Raji (cell line): ENCODE data around the gene RDM1.

Experiments
- POLR2A ChIP-seq: IDR thresholded peaks from 2 replicates; pipeline ENCODE4 v1.6.1; 2011; ENCODE audit warnings: low read depth, low read length, control low read depth; ENCODE audit not compliant: insufficient read depth

RDM1 gene

DNA sequence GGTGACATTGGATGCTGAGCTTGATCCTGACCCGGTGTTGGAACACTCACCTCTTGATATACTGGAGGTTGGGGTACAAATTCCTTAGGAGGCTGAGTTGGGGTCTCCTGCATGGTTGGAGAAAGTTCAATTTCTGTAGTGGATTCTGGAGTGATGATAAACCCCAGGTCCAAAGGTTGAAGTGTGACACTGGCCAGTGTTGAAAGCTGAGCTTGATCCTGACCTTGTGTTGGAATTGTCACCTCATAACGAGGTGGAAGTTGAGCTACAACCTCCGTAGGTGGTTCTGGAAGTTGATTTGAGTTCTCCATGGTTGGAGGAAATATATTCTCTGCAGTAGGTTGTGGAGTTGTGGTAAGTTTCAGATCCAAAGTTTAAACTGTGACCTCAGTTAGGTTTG is 21.2 kb downstream of the RDM1 start:
- TF ChIP-seq POLR2A = no peak

DNA sequence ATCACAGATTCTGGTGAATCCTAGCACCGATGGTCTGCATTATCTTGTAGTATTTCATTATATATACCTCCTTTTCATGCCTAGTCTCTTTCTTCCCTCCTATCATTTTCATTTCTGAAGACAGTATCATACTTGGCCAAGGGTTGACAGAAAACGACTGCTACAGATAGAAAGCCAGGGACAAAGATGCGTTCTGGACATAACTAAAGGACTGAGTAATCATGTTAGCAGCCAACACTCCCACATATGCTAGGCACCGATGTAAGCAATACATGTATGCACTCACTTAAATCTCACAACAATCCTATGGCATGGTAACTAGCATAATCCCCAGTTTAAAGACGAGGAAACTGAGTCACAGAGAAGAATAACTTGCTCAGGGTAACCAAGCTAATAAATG is 22.9 kb downstream of the RDM1 start:
- no peak for TF ChIP-seq POLR2A

DNA sequence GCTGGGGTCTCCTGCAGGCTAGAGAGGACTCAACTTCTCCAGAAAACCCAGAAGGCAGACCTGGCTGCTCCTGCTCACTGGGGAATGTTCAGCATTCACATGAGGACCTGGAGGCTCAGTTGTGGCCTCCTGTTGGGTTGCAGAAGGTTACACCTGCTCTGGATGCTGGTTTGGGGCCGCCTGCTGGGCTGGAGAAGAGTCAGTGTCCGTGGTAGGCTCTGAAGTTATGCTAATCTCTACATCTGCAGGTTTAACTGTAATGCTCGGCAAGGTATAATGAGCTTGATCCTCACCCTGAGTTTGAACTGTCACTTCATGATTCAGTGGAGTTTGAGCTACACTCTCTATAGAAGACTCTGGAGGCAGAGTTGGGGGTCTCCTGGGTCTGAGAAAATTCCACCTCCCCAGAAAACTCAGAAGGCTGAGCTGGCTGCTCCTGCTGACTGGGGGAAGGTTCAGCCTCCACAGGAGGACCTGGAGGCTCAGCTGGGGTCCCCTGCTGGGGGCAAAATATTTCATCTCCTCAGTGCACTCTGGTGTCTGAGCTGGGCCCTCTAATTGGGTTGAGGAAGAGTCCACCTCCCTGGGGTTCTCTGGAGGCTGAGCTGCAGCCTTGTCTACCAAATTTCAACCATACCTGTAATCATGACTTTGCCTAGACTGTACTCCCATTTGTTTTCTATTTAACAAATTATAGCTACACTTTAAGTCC is 23.5 kb downstream of the RDM1 start:
- no peak for TF ChIP-seq POLR2A

DNA sequence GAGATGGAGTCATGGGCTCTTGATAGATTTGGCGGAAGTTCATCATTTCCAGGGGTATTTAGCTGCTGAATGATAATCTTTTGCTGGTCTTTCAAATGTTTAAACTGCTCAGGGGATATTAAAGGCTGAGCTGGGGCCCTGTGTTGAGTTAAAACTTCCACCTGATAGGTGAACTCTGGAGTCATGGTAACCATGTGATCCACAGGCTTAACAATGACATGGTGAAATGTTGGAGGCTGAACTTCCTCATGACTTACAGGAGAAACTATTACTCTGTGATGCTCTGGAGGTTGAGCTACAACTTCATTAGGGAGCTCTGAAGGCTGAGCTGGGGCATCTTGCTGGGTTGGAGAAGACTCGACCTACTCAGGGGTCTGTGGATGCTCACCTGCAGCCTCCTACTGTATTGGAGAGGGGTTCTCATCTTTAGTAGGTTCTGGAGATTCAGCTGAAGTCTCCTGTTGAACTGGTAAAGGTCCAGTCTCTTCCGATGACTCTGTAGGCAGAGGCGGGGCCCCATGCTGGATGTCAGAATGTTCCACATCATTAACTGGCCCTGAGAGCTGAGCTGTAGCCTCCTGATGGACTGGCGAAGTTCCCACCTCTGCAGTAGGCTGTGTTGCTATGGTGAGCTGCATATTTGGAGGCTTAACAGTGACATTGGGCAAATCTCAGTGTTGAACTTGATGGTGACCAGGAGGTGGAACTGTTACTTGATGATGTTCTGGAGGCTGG is 24.2 kb downstream of the RDM1 start:
- no peak for TF ChIP-seq POLR2A

DNA sequence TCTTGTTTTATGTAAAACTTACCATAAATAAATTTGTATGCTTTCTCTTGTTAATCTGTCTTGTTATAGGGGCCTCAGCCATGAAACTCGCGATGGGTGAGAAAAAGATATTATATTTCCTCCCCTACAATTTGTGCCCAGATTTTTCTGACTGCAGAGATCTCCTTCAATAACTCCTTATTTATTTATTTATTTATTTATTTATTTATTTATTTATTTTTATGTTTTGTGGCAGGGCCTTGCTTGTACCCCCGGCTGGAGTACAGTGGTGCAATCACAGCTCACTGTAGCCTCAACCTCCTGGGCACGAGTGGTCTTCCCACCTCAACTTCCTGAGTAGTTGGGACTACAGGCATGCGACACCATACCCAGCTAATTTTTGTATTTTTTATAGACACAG is 27.1 kb downstream of the RDM1 start:
- TF ChIP-seq POLR2A = no peak

DNA sequence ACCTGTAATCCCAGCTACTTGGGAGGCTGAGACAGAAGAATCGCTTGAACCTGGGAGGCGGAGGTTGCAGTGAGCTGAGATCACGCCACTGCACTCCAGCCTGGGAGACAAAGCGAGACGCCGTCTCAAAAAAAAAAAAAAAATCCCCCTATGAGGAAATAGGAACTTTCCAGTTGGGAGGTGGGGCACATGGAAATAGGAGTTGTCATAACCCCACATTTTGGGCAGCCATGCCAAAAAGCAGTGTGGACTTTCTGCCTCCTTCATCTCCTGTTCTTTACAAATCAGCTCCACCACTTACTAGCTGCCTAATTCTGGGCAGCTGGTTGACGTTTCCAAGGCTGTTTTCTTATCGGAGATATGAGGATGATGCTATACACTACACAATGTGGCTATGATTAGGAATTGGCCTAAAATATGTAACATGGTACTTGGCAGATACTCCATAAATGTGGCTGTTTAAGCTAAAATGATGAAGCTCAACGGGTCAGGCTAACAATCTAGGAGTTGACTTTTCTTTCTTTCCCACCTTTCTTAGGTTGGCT is 28.9 kb downstream of the RDM1 start:
- TF ChIP-seq POLR2A = no peak

DNA sequence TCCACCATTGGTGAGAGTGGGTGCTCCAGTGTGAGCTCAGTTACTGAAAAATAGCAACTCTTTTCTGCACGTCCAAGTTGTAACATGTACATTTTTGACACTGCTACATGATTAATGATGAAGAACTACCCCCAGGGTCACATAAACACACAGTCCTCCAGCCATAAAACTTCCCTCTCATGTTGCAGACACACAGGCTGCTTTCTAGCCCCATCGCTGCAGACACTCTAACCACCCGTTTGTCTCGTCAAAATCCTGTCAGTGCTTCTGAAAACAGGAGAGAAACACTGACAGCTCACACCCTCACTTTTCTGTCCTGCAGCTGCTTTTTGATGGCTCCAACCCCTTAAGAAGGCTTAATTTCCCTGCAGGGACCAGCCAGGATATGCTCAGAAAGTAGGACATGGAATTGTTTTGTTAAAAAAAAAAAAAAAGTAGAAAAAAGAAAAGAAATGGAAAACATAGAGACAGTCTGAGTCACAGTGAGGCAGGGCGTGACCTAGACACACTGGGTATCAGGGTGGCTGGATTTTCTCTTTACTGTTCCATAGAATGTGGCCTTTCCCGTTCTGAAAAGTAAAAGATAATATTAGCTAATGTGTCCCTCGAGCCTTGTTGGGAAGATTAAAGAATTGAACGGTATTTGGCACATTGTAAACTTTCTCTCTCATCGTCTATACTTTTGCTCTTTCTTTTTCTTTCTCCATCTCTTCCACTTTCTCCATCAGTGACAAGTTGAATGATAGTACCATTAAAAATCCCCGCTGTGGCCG is 29.7 kb downstream of the RDM1 start:
- no peak for TF ChIP-seq POLR2A

DNA sequence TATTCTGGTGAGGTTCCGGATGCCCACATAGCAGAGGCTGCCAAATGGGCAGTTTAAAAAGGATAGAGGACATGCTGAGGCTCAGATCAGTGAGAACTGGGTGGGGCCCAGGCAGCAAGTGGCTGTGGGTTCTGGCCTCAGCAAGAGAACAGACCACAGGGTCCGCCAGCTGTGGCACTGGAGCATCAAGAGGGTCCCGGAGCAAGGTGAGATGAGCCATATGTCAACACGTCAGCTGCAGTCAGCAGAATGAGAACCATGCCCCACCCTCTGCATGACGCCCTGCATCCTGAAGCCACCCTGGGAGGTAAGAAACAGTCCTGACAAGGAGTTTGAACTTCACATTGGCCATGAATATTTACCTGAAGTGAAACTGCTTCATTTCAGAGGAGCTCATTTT is 30.3 kb downstream of the RDM1 start:
- TF ChIP-seq POLR2A = no peak

DNA sequence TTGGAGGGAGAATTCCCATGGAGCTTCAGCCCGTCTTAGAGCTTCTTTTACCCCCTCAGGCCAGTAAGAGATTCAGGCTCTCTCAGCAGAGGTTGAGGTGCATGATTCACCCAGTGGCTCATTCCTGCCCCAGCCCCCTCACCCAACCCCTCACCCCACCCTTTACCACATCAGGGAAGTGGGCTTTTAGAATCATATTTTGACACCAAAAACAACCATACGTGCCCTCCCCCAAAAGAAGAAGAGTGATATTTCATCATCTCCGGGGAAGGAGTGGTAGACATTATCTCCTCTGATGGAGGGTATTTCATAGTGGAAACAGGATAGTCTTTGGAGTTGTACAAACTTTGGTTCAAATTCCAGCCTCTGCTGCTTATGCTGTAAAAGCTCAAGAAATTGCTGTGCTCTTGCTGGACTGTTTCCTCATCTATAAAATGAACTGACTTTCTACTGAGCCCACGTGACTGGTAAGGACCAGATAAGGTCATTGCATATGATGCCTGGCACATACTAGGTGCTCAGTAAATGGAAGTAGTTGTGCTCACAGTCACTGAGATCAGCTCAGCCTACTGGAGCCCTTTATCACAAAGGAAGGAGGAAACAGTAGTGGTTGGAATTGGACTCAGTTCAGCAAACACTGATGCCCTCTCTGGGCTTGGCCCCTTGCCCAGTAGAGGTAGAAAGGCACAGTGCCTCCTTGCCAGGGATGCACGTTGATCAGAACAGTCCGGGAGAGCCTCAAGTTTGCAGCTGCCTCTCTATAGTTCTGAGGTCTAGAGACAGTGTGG is 32.1 kb downstream of the RDM1 start:
- TF ChIP-seq POLR2A = no peak

DNA sequence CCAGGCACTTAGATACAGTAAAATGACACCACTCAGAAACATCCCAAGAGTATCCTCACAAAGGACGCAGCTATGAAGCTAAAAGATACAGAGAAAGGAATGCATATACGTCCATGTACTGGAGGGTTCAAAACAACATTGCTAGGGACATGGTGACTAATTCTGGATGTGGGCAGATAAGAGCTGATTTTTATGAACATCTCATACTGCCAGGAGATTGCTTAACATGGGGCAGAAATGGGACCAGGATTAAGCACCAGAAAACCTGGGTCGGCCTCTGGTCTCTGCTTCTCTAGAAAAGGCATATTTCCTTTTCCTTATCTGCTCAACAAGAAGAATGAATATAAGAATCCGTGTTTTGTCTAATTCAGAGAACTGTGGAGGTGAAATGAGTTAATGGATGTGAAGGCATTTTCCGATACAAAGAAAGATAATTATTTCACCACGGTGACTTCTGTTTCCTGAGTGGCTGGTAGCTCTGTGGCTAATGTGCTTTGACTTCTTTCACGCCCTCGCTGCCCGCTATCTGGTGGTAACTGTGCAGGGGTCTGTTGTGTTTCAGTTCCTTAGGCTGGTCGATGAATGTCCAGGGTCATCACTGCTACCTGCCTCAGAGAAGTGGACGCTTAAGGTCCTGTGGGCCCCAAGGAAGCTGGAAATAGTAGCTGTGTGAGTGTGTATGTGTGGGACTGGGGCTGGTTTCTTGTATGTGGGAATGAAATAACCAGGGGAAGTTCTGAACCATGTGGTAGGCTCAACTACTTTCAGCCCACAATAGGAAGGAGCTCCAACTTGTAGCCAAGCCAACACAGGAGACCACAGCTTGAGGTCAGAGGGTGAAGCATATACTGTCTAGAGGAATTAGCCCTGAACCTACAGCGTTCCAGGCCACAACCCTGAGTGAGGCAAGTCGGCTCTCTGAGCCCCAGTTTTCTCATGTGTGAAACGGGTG is 34.7 kb downstream of the RDM1 start:
- TF ChIP-seq POLR2A = no peak

DNA sequence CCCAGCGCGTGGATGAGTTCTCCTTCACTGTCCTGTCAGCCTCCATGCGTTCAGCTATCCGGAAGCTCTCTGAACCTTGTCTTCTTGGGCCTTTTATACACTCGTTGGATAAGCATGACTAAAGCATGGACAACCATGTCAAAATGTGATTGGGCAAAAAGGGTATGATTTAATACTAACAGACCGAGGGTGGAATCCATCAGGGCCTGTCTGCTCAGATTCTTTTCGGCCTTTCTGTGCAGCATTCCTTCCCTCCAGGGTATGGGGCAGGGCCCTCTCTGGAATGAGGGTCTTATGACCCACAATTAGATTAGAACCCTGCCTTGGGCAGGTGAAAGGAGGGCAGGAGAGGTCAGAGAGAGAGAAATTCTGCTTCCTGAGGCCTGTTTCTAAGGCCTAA is 36.4 kb downstream of the RDM1 start:
- no peak for TF ChIP-seq POLR2A

DNA sequence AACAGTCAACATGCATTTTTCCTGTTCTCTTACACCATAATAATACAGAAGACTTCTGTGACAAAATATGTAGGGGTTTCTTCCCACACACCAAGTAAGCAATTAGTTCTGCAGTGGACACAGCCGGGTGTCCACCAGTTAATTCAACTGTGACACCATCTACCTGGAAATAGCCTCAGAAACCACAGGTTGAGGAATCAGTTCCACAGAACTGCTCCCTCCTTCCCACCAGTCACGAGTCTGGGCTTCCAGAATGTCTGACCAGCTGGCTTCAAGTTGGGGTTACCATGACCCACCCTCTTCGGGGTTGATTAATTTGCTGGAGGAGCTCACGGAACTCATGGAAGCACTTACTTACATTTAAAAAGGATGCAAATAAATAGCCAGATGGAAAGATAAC is 36.8 kb downstream of the RDM1 start:
- no peak for TF ChIP-seq POLR2A

DNA sequence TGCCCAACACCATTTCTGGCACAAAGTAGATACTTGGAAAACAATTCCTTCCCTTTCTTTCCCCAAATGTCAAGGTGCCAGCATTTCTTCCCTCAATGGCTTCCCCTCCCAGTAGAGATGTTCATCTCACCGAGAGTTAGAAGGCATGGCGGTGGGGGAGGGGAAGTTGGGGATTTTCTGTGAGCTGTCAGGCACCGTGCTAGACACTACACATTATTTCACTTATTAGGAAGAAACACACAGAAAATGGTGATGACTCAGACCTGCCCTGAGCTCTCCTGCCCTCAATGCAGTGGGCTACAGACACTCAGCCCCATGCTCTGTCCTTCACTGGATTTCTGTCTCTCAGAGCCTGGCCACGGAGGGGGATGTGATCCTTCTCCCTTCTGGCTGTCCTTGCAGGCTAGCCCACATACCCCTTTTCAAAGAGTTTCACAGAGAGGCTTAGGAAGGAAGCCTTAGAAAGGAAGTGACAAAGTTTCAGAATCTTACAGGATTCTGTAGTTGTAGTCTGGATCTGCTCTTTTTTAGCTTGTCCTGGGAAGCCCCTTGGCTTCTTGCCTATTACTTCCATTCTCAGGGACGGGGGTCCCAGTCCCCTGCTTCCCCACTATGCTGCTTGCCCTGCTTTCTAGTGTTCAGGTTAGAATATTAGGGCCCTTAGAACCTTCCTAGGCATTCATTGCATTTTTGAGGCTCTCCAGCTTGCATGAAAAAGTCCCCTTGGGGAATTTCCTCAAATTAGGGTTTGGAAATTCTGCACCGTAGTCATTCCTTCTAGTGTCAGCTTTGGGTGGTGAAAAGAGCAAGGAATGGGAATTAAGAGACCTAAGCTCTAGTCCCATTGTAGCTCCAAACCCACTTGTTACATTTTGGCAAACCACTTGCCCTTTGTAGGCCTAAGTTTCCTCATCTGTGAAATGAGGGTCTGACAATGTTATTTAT is 38.2 kb downstream of the RDM1 start:
- TF ChIP-seq POLR2A = no peak
